GM18511 (cell line): ENCODE results near the gene LRCOL1.
A peak's percentile ranks its signal among the peaks of the same experiment; 100 is the strongest.

Experiments used
- ATAC-seq: cut with Tn5 transposase; IDR thresholded peaks from one replicate; pipeline ENCODE4 v1.9.1; 2021; ENCODE audit warnings: mild to moderate bottlenecking, moderate library complexity; ENCODE audit not compliant: unreplicated experiment

LRCOL1 gene

DNA sequence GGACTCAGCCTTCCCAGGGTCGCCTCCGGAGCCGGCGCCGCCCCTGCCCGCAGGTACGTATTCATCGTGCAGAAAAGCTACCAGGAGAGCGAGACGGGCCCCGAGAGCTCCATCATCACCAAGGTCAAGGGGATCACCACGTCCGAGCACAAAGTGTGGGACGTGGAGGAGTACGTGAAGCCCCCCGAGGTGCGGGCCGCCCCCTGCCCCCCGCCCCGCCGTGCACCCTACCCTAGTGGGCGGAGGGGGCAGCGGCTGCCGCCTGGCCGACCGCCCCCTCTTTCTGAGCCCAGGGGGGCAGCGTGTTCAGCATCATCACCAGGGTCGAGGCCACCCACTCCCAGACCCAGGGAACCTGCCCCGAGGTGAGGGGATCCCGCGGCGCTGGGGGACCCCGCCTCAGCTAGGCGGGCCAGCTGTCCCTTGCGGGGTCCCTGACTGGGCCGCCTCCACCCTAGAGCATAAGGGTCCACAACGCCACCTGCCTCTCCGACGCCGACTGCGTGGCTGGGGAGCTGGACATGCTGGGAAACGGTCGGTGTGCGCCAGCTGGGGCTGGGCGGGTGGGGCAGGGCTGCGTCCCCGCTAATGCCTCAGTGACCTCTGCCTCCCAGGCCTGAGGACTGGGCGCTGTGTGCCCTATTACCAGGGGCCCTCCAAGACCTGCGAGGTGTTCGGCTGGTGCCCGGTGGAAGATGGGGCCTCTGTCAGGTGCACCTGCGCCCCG lies 9.2 kb upstream of the LRCOL1 start:
- no peak for ATAC-seq

- ATAC-seq: no peak
These were observed 8.6 kb upstream of the LRCOL1 start for GRCh38 chr12:132619071-132619385.

GRCh38 chr12:132618683-132619043 lies 8.3 kb upstream of the LRCOL1 start, which contains the start of gene P2RX2:
P2RX2 (plus strand) TSS chr12:132618776; CDS start chr12:132618817, 41 bp downstream.
- ATAC-seq: no peak

DNA sequence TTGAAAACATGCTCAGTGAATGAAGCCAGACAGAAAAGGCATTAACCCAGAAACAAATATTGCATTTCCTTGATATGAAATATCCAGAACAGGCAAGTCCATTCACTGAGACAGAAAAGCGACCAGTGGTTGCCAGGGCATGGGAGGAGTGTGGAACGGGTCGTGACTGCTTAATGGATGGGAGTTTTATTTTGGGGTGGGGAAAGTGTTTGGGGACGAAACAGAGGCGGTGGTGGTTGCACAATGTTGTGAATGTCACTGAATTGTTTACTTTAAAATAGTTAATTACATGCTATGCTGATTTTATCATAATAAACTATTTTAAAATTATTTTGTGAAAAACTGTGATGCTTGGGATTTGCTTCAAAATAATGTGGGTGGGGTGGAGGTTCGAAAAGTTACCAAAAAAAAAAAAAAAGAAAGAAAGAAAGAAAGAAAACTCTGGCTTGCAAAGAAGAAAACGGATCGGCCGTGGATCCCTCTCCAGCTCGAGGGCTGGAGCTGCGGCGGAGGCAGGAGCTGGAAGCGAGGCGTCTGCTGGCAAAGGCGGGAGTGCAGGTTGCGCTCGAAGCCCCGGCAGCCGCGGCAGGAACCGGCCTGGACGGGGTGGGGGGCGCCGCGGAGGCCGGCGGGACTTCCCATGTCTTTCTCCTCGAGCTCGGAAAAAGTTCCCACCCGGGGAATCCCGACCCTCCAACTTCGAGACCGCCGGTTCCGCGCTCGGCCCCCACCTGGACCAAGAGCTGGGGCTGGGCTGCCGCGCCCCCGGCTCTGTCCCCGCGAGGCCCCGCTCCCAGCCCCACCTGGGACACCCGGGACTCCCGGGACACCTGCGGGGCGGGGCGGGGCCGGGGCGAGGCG lies 7.7 kb upstream of the LRCOL1 start:
- no peak for ATAC-seq

DNA sequence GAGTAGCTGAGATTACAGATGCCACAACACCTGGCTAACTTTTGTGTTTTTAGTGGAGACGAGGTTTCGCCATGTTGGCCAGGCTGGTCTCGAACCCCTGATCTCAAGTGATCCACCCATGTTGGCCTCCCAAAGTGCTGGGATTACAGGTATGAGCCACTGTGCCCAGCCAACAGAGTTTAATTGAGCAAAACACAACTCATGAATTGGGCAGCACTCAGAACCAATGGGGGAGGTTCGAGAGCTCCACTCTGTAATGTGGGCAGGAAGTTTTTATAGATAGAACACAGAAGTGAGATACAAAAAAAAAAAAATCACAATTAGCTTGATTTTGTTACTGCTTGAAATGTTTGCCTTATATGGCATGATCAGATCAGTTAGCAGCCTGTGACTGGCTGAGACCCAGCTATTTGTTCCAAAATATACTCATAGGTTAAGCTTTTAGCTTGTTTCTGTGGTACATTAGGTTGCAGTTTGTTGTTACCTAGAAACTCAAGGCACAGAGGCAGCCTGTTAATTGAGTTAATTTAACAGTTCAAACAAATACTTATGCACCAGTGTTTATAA lies 6.8 kb upstream of the LRCOL1 start:
- ATAC-seq: no peak

GRCh38 chr12:132615579-132616038 lies 5.2 kb upstream of the LRCOL1 start:
- ATAC-seq: no peak

DNA sequence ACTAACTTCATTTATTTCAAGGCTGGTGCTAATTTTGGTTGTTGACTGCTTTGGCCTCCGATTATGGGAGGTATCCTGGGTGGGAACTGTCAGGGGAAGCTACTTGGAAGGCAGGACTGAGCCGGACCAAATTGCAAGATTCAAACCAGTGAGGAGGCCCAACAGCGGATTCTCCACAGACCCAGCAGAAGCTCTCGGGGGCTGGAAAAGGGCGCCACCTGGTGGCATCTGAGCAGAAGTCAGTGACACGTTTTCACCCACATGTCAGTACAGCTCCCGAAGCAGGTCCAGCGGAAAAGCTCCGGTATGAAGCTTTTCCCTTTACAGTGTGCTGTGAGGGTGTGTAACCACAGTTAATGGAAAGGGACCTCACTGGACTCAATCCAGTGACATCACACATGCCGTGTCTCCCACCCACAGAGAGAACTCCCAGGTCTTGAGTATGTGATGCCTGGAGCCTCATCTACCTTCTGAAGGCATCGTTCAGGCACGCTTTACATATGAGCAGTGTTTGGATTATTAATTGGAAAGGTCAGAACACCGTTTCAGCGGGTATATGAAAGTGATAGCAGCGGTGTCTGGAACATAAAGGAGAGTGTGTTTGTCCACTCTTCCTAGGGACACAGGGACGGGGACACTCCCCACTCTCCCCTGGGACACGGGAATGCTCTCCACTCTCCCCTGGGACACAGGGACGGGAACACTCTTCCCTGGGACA lies 4.6 kb upstream of the LRCOL1 start:
- peak; percentile 64 for ATAC-seq

GRCh38 chr12:132614029-132614428 lies 3.6 kb upstream of the LRCOL1 start:
- ATAC-seq: no peak

- no peak for ATAC-seq
These were observed 1.2 kb upstream of the LRCOL1 start for GRCh38 chr12:132611620-132612019.

DNA sequence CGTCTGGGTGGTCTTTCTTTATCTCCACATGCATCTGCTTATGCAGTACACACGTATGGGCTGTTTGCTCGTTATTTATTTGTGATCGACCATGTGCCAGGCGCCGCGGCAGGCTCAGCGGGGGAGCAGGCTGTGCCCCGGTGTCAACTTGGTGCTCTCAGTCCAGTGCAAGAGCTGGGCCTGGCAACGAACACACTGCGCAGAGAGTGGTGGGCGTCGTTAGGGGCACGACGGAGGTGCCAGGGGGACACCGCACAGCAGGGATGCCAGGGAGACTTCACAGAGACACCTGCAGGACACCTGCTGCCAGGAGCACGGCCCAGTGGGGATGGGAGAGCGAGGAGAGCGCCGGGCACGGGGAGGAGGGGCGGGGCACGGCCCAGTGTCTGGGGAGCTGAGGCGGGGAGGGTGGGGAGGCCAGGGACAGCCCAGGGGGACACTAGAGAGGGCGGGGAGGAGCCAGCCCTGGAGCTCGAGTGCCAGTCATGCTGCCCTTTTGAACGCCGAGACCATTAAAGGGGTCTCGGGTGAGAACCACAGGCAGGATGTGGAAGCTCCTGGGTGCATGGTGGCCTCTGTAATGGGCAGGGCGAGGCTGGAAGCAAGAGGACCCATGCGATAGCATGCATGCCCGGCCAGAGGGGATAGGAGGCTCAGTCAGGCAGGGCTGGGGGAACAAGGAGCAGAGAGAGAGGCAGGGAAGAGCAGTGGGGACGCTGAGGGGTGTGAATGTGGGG lies 652 bp upstream of the LRCOL1 start:
- no peak for ATAC-seq

DNA sequence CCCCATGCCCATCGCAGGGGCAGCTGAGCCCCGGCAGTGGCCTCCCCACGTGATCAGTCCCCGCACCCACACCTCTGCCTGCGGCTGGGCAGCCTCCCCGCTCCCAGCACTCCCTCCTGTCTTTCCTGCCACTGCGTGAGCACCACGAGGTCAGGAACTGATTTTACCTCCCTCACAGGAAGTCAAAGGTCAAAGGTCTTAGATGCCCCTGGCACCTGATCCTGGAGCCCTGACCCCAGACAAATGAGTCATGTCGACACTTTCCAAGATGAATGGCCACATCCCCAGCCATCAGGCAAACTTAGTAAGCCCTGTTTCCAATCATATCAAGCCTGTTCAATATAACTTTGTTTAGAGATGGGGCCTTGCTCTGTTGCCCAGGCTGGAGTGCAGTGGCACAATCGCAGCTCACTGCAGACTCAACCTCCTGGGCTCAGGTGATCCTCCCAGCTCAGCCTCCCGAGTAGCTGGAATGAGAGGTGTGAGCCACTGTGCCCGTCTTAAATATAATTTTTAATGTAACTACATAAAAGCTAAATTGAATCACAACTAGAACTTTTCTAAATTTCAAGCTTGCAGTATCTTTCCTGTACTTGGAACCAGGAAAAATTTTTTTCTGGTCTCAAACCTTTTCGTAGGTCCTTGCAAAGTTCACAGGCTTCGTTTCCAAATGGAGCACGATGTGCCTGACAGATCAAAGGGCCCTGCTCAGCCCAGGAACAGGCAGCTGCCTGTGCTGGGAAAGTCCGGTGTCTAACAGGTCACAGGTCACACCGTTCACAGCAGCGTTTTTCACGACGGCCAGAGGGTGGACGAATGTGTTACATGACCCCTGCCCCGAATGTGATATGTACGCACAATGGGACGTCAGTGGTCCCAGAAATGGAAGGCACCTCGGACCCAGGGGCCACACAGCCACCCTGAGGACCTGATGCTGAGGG lies 1.9 kb downstream of the LRCOL1 start:
- no peak for ATAC-seq

- ATAC-seq: no peak
These were observed 3.5 kb downstream of the LRCOL1 start for GRCh38 chr12:132606927-132607326.

DNA sequence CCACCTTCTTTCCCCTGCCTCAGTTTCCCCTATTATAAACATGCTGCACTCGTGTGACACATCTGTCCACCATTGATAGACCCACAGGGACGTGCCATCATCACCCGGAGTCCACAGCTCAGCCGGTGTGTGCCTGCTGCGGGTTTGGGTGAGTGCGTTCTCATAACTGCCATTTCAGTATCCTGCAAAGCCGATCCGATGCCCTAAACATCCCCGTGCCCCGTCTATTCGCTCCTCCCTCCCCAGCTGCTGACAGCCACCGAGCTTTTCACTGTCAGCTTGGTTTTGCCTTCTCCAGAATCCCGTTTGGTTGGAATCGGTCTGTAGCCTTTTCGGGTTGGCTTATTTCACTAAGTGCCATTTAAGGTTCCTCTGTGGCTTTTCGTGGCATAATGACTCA lies 3.9 kb downstream of the LRCOL1 start:
- no peak for ATAC-seq

DNA sequence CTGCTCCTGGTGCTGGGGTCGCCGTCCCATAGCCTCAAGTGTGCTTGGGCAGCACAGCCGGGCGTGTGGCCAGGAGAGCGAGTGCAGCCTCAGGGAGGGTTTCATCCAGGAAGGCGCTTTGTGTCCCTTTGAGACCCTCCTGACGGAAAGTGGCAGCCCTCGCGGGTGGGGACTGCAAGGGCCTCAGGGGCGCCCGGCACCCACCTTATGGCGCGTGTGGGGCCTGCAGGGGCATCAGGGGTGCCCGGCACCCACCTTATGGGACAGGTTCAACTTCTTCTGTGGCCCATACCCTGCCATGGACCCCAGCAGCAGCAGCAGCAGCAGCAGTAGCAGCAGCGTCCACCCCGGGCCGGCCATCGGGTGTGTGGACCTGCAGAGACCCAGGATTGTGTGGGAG lies 4.5 kb downstream of the LRCOL1 start:
- no peak for ATAC-seq

GRCh38 chr12:132604668-132605441 lies 5.5 kb downstream of the LRCOL1 start:
- ATAC-seq: no peak

DNA sequence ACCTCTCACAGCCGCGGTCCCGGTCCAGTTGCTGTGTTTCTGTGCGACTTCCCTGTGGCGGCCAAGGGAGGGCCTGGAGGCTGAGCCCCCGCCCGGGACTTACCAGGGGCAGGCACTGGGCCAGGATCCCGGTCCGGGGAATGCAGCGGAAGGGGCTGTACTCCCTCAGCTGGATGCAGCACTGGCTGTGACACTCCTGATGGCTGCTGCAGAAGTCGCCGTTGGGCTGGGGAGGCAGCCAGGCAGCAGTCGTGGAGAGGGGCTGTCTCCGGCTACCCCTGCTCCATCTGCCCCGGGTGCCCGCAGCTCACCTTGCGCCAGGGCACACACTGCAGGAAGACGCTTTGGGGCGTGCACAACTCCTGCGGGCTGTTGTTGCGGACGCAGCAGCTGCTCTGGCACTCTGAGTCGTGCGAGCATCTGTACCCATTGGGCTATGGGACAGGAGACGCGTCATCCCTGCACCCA lies 6.2 kb downstream of the LRCOL1 start:
- ATAC-seq: no peak

DNA sequence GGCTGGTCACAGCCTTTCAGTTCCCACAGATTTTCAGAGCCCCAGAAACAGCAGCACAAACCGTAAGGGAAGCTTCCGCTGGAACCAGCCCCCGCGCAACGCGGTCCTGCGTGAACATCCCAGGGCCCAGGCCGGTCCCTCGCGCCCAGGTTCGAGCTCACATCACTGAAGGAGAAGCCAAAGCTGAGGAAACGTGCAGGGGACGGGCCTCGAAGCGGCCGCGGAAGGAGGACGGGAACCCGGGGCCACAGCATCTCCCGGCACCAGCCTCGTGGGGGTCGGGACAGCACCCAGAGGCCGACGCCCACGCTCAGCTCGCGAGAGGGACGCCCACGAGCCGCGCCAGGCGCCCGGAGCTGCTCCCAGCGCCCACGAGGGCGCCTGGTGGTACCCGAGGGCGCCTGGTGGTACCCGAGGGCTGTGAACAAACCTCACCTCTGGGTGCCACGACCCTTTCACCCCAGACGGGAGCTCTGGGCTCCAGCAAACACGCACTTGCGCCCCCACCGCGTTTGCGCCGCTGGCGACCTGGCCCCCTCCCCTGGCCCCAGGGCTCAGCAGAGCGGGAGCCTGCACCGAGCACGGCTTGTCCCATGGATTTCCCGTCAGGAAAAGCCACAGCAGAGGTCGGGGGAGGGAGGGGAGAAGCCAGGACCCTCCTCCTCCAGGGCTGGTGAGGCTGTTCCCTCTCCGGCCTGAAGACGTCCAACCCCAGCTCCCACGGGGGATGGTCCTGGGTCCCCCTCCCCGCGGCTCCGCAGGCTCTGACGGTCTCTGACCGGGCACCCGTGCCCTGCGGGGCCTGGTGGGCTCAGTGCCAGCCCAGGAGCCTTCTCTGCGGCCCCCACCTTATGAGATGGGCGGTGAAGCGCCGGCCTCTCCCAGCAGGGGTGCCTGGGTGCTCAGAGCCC lies 6.9 kb downstream of the LRCOL1 start:
- ATAC-seq: no peak
